Neural cell (in vitro differentiated cells): ENCODE results near the gene HEATR3. TPM values are rescaled to one million over a fixed set of nuclear protein-coding genes. Genes with fewer than 3 reads are reported as not detected.

Source experiments
- H2AFZ ChIP-seq: fragments of 200-600, 300-800 bp; sonication (generic), shearing (Covaris generic); 2 replicates; pipeline ENCODE4 v1.6.0; 2014; ENCODE audit warnings: low read depth, mild to moderate bottlenecking, antibody characterized with exemption, low read length, moderate library complexity
- H3F3A ChIP-seq: fragments of 200-600 bp; shearing (Covaris generic); 2 replicates; pipeline ENCODE4 v1.6.1; 2016; ENCODE audit warnings: mild to moderate bottlenecking, moderate library complexity, mixed read lengths, antibody characterized with exemption, low read length; ENCODE audit not compliant: insufficient read depth, poor library complexity, severe bottlenecking
- H3K27ac ChIP-seq: fragments of 200-600, 300-800 bp; sonication (generic), shearing (Covaris generic); 2 replicates; pipeline ENCODE4 v1.5.1; 2014; ENCODE audit warnings: mild to moderate bottlenecking, low read length, moderate library complexity
- H3K27me3 ChIP-seq: fragments of 300-800, 200-600 bp; sonication (generic), shearing (Covaris generic); 2 replicates; pipeline ENCODE4 v1.6.0; 2014; ENCODE audit warnings: mild to moderate bottlenecking, low read depth, low read length, moderate library complexity; ENCODE audit not compliant: insufficient read depth
- H3K36me3 ChIP-seq: fragments of 300-800, 200-600 bp; sonication (generic), shearing (Covaris generic); 2 replicates; pipeline ENCODE4 v1.5.1; 2014; ENCODE audit warnings: mild to moderate bottlenecking, antibody characterized with exemption, low read length, moderate library complexity; ENCODE audit not compliant: insufficient read depth
- H3K4me2 ChIP-seq: fragments of 300-800, 200-600 bp; sonication (generic), shearing (Covaris generic); 2 replicates; pipeline ENCODE4 v1.6.0; 2014; ENCODE audit warnings: mild to moderate bottlenecking, low read length
- H3K4me3 ChIP-seq: fragments of 300-800, 200-600 bp; sonication (generic), shearing (Covaris generic); 2 replicates; pipeline ENCODE4 v1.5.1; 2014; ENCODE audit warnings: mild to moderate bottlenecking, low read length, moderate library complexity
- H3K79me2 ChIP-seq: fragments of 200-600 bp; shearing (Covaris generic); replicated peaks from 2 replicates; pipeline ENCODE4 v1.6.0; 2014; ENCODE audit warnings: mild to moderate bottlenecking, low read length, moderate library complexity; ENCODE audit not compliant: insufficient read depth
- H3K9ac ChIP-seq: fragments of 300-800, 200-600 bp; sonication (generic), shearing (Covaris generic); 2 replicates; pipeline ENCODE4 v1.6.1; 2016; ENCODE audit warnings: mild to moderate bottlenecking, low read length, mixed read lengths
- H3K9me2 ChIP-seq: fragments of 200-600 bp; shearing (Covaris generic); 2 replicates; pipeline ENCODE4 v1.6.1; 2016; ENCODE audit warnings: mild to moderate bottlenecking, low read length, mixed read lengths; ENCODE audit not compliant: insufficient read depth
- H3K9me3 ChIP-seq: fragments of 200-600, 300-800 bp; sonication (generic), shearing (Covaris generic); 2 replicates; pipeline ENCODE4 v1.6.1; 2016; ENCODE audit warnings: mild to moderate bottlenecking, mixed run types, low read length, moderate library complexity, mixed read lengths
- H4K20me1 ChIP-seq: fragments of 200-600 bp; shearing (Covaris generic); 2 replicates; pipeline ENCODE4 v1.6.1; 2016; ENCODE audit warnings: mild to moderate bottlenecking, mixed run types; ENCODE audit not compliant: insufficient read depth
- EP300 ChIP-seq: fragments of 450-650 bp; conservative IDR thresholded peaks from 2 replicates; pipeline ENCODE4 v1.6.1; 2014; ENCODE audit warnings: antibody characterized with exemption, mild to moderate bottlenecking, moderate library complexity; ENCODE audit not compliant: poor library complexity, severe bottlenecking
- EZH2 ChIP-seq: fragments of 200-600, 300-800 bp; shearing (Covaris generic), sonication (generic); IDR thresholded peaks from 2 replicates; pipeline ENCODE4 v1.6.1; 2014; ENCODE audit warnings: antibody characterized with exemption, low read length, borderline replicate concordance, mild to moderate bottlenecking; ENCODE audit not compliant: insufficient read depth, poor library complexity, severe bottlenecking
- MXI1 ChIP-seq: fragments of 450-650 bp; conservative IDR thresholded peaks from 2 replicates; pipeline ENCODE4 v1.6.1; 2014; ENCODE audit warnings: antibody characterized with exemption, mild to moderate bottlenecking; ENCODE audit not compliant: poor library complexity, severe bottlenecking
- POLR2AphosphoS5 ChIP-seq: IDR thresholded peaks from 2 replicates; pipeline ENCODE4 v1.6.1; 2012
- RAD21 ChIP-seq: fragments of 450-650 bp; conservative IDR thresholded peaks from 2 replicates; pipeline ENCODE4 v1.6.1; 2014; ENCODE audit warnings: antibody characterized with exemption, mild to moderate bottlenecking, moderate library complexity
- SMC3 ChIP-seq: fragments of 450-650 bp; conservative IDR thresholded peaks from 2 replicates; pipeline ENCODE4 v1.6.1; 2014; ENCODE audit warnings: antibody characterized with exemption, mild to moderate bottlenecking, moderate library complexity; ENCODE audit not compliant: poor library complexity
- TAF1 ChIP-seq: IDR thresholded peaks from 2 replicates; pipeline ENCODE4 v1.6.1; 2012; ENCODE audit warnings: low read depth
- polyA plus RNA-seq: library from polyadenylated mRNA; depleted of rRNA; stranded (reverse); fragments of >200 nt; gene quantifications from 2 replicates; pipeline ENCODE4 v1.2.3, GENCODE V29; 2014
- TF ChIP-seq, protein P1 (sequence below): IDR thresholded peaks from 2 replicates; pipeline ENCODE4 v1.6.1; 2012; ENCODE audit warnings: borderline replicate concordance
- TF ChIP-seq, protein P2 (sequence below): fragments of 450-650 bp; IDR thresholded peaks from 2 replicates; pipeline ENCODE4 v1.5.1; 2014; ENCODE audit warnings: antibody characterized with exemption, mild to moderate bottlenecking, moderate library complexity; ENCODE audit not compliant: poor library complexity, severe bottlenecking

The HEATR3 gene
- polyA plus RNA-seq, 1 donor from 2014 or later = 50.5 TPM

DNA sequence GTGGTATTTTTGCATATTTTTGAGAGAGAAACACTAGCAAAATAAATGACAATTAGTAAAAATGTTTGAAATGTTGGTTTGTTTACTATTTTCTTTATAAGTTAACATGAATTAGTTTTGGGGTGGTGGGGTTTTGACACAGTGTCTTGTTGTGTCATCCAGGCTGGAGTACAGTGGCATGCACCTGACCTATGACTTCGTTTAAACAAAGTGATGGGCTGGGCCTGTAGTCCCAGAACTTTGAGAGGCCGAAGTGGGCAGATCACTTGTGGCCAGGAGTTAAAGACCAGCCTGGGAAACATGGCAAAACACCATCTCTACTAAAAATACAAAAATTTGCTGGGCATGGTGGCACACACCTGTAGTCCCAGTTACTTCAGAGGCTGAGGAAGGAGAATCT is 17.9 kb upstream of the HEATR3 start:
- H3K36me3 ChIP-seq = no peaks in the 10 kb centered on the region
- H3K9ac ChIP-seq = no peak overlapping the region
- H3K9me3 ChIP-seq = no peaks in the 10 kb centered on the region
- H3K27me3 ChIP-seq = no peaks in the 10 kb centered on the region
- no peaks in the 10 kb centered on the region for H3K79me2 ChIP-seq
- H4K20me1 ChIP-seq = no peaks in the 10 kb centered on the region
- H2AFZ ChIP-seq = no peak overlapping the region
- TF ChIP-seq SMC3 (no peak), MXI1 (no peak), POLR2AphosphoS5 (no peak)
- TF ChIP-seq, protein P1, sequence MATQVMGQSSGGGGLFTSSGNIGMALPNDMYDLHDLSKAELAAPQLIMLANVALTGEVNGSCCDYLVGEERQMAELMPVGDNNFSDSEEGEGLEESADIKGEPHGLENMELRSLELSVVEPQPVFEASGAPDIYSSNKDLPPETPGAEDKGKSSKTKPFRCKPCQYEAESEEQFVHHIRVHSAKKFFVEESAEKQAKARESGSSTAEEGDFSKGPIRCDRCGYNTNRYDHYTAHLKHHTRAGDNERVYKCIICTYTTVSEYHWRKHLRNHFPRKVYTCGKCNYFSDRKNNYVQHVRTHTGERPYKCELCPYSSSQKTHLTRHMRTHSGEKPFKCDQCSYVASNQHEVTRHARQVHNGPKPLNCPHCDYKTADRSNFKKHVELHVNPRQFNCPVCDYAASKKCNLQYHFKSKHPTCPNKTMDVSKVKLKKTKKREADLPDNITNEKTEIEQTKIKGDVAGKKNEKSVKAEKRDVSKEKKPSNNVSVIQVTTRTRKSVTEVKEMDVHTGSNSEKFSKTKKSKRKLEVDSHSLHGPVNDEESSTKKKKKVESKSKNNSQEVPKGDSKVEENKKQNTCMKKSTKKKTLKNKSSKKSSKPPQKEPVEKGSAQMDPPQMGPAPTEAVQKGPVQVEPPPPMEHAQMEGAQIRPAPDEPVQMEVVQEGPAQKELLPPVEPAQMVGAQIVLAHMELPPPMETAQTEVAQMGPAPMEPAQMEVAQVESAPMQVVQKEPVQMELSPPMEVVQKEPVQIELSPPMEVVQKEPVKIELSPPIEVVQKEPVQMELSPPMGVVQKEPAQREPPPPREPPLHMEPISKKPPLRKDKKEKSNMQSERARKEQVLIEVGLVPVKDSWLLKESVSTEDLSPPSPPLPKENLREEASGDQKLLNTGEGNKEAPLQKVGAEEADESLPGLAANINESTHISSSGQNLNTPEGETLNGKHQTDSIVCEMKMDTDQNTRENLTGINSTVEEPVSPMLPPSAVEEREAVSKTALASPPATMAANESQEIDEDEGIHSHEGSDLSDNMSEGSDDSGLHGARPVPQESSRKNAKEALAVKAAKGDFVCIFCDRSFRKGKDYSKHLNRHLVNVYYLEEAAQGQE = no peak
- no peak overlapping the region for H3K27ac ChIP-seq
- no peaks in the 10 kb centered on the region for H3F3A ChIP-seq
- no peaks in the 10 kb centered on the region for H3K9me2 ChIP-seq
- no peak overlapping the region for H3K4me3 ChIP-seq
- H3K4me2 ChIP-seq = no peak overlapping the region

DNA sequence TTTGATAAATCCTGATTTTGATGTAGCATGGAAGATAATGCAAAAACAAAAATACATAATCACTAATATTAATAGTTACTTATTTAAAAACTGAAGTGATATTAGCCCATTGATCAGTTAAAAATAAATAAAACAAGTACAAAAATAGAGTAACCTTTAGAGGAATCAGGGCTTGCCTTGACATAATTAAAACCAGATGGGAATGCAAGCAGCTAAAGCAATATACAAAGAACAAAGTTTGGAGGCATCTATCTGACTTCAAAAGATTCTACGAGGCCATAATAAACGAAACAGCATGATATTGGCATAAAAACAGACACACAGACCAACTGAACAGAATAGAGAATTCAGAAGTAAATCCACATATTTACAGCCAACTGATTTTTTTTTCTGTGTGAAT is 15.0 kb upstream of the HEATR3 start:
- Histone ChIP-seq H4K20me1 (no peaks in the 10 kb centered on the region), H2AFZ (no peak overlapping the region), H3K9me3 (no peaks in the 10 kb centered on the region), H3F3A (no peaks in the 10 kb centered on the region), H3K27me3 (no peaks in the 10 kb centered on the region), H3K79me2 (no peaks in the 10 kb centered on the region), H3K4me2 (no peak overlapping the region), H3K36me3 (no peaks in the 10 kb centered on the region), H3K9me2 (no peaks in the 10 kb centered on the region), H3K4me3 (no peak overlapping the region), H3K9ac (no peak overlapping the region), H3K27ac (no peak overlapping the region)
- TF ChIP-seq, protein P2, sequence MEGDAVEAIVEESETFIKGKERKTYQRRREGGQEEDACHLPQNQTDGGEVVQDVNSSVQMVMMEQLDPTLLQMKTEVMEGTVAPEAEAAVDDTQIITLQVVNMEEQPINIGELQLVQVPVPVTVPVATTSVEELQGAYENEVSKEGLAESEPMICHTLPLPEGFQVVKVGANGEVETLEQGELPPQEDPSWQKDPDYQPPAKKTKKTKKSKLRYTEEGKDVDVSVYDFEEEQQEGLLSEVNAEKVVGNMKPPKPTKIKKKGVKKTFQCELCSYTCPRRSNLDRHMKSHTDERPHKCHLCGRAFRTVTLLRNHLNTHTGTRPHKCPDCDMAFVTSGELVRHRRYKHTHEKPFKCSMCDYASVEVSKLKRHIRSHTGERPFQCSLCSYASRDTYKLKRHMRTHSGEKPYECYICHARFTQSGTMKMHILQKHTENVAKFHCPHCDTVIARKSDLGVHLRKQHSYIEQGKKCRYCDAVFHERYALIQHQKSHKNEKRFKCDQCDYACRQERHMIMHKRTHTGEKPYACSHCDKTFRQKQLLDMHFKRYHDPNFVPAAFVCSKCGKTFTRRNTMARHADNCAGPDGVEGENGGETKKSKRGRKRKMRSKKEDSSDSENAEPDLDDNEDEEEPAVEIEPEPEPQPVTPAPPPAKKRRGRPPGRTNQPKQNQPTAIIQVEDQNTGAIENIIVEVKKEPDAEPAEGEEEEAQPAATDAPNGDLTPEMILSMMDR = no peak
- TF ChIP-seq EP300 (no peak), SMC3 (no peak)

DNA sequence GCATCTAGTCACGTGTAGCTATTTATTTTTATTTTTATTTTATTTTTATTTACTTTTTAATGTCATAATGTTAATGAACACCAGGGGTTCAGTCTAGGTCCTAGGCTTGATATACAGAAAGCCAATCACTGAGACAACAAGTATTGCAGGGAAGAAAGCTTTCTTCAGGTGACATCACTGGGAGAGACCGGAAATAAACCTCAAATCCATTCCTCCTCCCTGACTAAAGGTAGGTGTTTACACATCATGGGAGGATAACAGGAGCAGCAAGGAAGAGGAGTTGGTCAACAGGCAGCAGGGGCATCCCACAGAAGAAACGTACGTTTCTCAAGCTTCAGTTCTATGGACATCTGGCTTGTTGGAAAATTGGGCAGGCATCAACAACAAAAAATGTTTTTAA is 9.5 kb upstream of the HEATR3 start:
- Histone ChIP-seq H3K9ac (no peak overlapping the region), H3F3A (no peaks in the 10 kb centered on the region), H3K79me2 (no peaks in the 10 kb centered on the region), H3K27me3 (no peaks in the 10 kb centered on the region), H3K36me3 (no peaks in the 10 kb centered on the region), H2AFZ (no peak overlapping the region), H3K4me2 (no peak overlapping the region), H3K27ac (no peak overlapping the region), H3K9me2 (no peaks in the 10 kb centered on the region), H3K9me3 (no peaks in the 10 kb centered on the region), H3K4me3 (no peak overlapping the region), H4K20me1 (no peaks in the 10 kb centered on the region)
- TF ChIP-seq MXI1 (no peak), SMC3 (no peak), RAD21 (no peak), EZH2 (no peak), EP300 (no peak), POLR2AphosphoS5 (no peak), TAF1 (no peak)
- TF ChIP-seq, protein P1 = no peak
- TF ChIP-seq, protein P2 = no peak
